Sigmoid colon (tissue), 4 donors: ENCODE data around the gene DEFB131B.

Experiments used
- EP300 ChIP-seq, 4 donors: sonication (generic); formaldehyde crosslinking; IDR thresholded peaks; one replicate each; pipeline ENCODE4 v1.6.1; 2017; ENCODE audit warnings: antibody characterized with exemption in 4 of 4
- POLR2A ChIP-seq, 2 donors: fragments of 450-650 bp; IDR thresholded peaks; one replicate each; pipeline ENCODE4 v1.6.1; 2016; ENCODE audit warnings: antibody characterized with exemption in 2 of 2, mild to moderate bottlenecking in 2 of 2, moderate library complexity in 2 of 2
- POLR2AphosphoS5 ChIP-seq, 4 donors: sonication (generic); formaldehyde crosslinking; IDR thresholded peaks; one replicate each; pipeline ENCODE4 v1.6.1; 2017; ENCODE audit warnings: antibody characterized with exemption in 4 of 4
- TF ChIP-seq, protein P1 (sequence below), 4 experiments: fragments of 450-650 bp in 3 of 4; fragments of 200-600 bp in 1 of 4; IDR thresholded peaks; one replicate each; pipeline ENCODE4 v1.5.1; 2016 to 2019; ENCODE audit warnings: antibody characterized with exemption in 4 of 4, mild to moderate bottlenecking in 3 of 4, moderate library complexity in 2 of 4

DNA sequence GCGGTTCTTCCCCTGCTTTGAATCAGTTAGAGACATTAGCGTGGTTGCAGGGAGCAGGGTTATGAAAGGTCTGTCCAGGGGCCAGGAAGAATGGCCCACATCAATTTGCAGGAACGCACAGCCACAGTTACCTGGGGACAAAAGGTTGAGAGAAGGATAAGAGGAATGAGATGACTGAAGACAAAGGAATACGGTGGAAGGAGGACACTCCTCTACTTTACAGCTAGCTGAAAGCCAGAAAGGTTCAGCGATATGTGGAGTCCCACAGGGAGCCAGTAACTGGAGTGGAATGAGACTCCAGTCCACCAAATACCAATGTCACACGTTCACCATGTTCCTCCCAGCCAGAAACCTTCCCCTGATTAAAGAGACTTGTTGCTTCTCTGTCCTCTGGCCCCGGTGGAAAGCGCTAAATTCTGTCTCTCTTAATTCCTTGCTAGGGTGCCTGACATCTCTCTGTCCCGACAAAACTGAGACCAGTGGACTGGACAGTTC lies 39.4 kb downstream of the DEFB131B start:
- TF ChIP-seq, protein P1, sequence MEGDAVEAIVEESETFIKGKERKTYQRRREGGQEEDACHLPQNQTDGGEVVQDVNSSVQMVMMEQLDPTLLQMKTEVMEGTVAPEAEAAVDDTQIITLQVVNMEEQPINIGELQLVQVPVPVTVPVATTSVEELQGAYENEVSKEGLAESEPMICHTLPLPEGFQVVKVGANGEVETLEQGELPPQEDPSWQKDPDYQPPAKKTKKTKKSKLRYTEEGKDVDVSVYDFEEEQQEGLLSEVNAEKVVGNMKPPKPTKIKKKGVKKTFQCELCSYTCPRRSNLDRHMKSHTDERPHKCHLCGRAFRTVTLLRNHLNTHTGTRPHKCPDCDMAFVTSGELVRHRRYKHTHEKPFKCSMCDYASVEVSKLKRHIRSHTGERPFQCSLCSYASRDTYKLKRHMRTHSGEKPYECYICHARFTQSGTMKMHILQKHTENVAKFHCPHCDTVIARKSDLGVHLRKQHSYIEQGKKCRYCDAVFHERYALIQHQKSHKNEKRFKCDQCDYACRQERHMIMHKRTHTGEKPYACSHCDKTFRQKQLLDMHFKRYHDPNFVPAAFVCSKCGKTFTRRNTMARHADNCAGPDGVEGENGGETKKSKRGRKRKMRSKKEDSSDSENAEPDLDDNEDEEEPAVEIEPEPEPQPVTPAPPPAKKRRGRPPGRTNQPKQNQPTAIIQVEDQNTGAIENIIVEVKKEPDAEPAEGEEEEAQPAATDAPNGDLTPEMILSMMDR (IDR thresholded peaks at IDR 0.05) = no peak
- TF ChIP-seq POLR2AphosphoS5 (IDR thresholded peaks at IDR 0.05) (no peak), POLR2A (IDR thresholded peaks at IDR 0.05) (no peak), EP300 (IDR thresholded peaks at IDR 0.05) (no peak)
